ENCODE results near the gene SLC22A7. TPM values are rescaled to one million over a fixed set of nuclear protein-coding genes. Genes with fewer than 3 reads are reported as not detected.
A peak's percentile ranks its signal among the peaks of the same experiment; 100 is the strongest.

The SLC22A7 gene
- total and polyA plus RNA-seq, 4 donors, result not detected

GRCh38 chr6:43307451-43308100 is 9.5 kb downstream of the SLC22A7 start:
- Histone ChIP-seq H3K9me3 (ENCODE audit: control insufficient read depth in 4 of 4, insufficient read depth in 3 of 4, low read length in 3 of 4) (no peaks in the 10 kb centered on the region), H3K27me3 (ENCODE audit: control insufficient read depth in 3 of 3, insufficient read depth in 3 of 3, low read length in 2 of 3) (peaks cover 0 to 6% (median 0%) of the 10 kb centered on the region in 3 donors), H3K4me1 (ENCODE audit: control insufficient read depth in 5 of 5, insufficient read depth in 5 of 5, low read length in 5 of 5) (peaks cover 0 to 9% (median 0%) of the 10 kb centered on the region in 5 donors), H3K4me3 (no peak overlapping the region), H3K27ac (ENCODE audit: low read depth in 1 of 2, low read length in 1 of 2) (no peak overlapping the region), H3K9ac (ENCODE audit: insufficient read depth in 1 of 2, low read length in 2 of 2) (no peak overlapping the region), H3K36me3 (ENCODE audit: control insufficient read depth in 4 of 4, insufficient read depth in 4 of 4, low read length in 4 of 4) (no peaks in the 10 kb centered on the region)
- 83 to 90% methylated on average over 5 of the region's 5 CpGs for WGBS, 2 donors
- no peak for DNase-seq
- ATAC-seq (ENCODE audit: insufficient read depth, low FRiP score), result no peak
- TF ChIP-seq CTCF (IDR thresholded peaks at IDR 0.05; ENCODE audit: control extremely low read depth, extremely low read depth), result no peak

GRCh38 chr6:43308101-43308989 is 10.3 kb downstream of the SLC22A7 start, which contains the start of gene CRIP3:
Gene CRIP3, minus strand, starts transcription at chr6:43308826. Its CDS starts 34 bp downstream, at chr6:43308792.
- Histone ChIP-seq H3K27ac (ENCODE audit: low read depth in 1 of 2, low read length in 1 of 2) (no peak within 1 kb of the TSS), H3K36me3 (ENCODE audit: control insufficient read depth in 4 of 4, insufficient read depth in 4 of 4, low read length in 4 of 4) (no peaks in the 10 kb centered on the region), H3K27me3 (ENCODE audit: control insufficient read depth in 3 of 3, insufficient read depth in 3 of 3, low read length in 2 of 3) (peaks cover 0 to 6% (median 0%) of the 10 kb centered on the region in 3 donors), H3K9ac (ENCODE audit: insufficient read depth in 1 of 2, low read length in 2 of 2) (no peak within 1 kb of the TSS), H3K9me3 (ENCODE audit: control insufficient read depth in 4 of 4, insufficient read depth in 3 of 4, low read length in 3 of 4) (no peaks in the 10 kb centered on the region), H3K4me3 (no peak within 1 kb of the TSS), H3K4me1 (ENCODE audit: control insufficient read depth in 5 of 5, insufficient read depth in 5 of 5, low read length in 5 of 5) (peaks cover 0 to 9% (median 0%) of the 10 kb centered on the region in 5 donors)
- 7 to 8% methylated on average over 35 to 39 of the region's 39 CpGs for WGBS, 2 donors
- TF ChIP-seq CTCF (IDR thresholded peaks at IDR 0.05; ENCODE audit: control extremely low read depth, extremely low read depth), result no peak
- DNase-seq (peak in 2 of 3 donors; percentile 13 to 28), ATAC-seq (ENCODE audit: insufficient read depth, low FRiP score) (peak; percentile 8)

GRCh38 chr6:43308990-43309477 is 11.0 kb downstream of the SLC22A7 start:
- Histone ChIP-seq H3K9ac (ENCODE audit: insufficient read depth in 1 of 2, low read length in 2 of 2) (no peak overlapping the region), H3K4me1 (ENCODE audit: control insufficient read depth in 5 of 5, insufficient read depth in 5 of 5, low read length in 5 of 5) (peaks cover 0 to 9% (median 0%) of the 10 kb centered on the region in 5 donors), H3K27me3 (ENCODE audit: control insufficient read depth in 3 of 3, insufficient read depth in 3 of 3, low read length in 2 of 3) (peaks cover 0 to 6% (median 0%) of the 10 kb centered on the region in 3 donors), H3K36me3 (ENCODE audit: control insufficient read depth in 4 of 4, insufficient read depth in 4 of 4, low read length in 4 of 4) (no peaks in the 10 kb centered on the region), H3K9me3 (ENCODE audit: control insufficient read depth in 4 of 4, insufficient read depth in 3 of 4, low read length in 3 of 4) (no peaks in the 10 kb centered on the region), H3K4me3 (no peak overlapping the region), H3K27ac (ENCODE audit: low read depth in 1 of 2, low read length in 1 of 2) (no peak overlapping the region)
- no peak for TF ChIP-seq CTCF (IDR thresholded peaks at IDR 0.05; ENCODE audit: control extremely low read depth, extremely low read depth)
- 40% methylated on average over 9 of the region's 9 CpGs for WGBS, 2 donors
- DNase-seq, result no peak
- no peak for ATAC-seq (ENCODE audit: insufficient read depth, low FRiP score)

Measured in lung (tissue), 12 donors.